Measurements from ENCODE around the gene C1QL2.

C1QL2 gene

GRCh38 chr2:119179202-119179601, 20.7 kb upstream of the C1QL2 start:
- no peak for DNase-seq (ENCODE audit: low read depth)

- no peak for DNase-seq (ENCODE audit: low read depth)
These were observed 20.2 kb upstream of the C1QL2 start for GRCh38 chr2:119178776-119179175.

DNA sequence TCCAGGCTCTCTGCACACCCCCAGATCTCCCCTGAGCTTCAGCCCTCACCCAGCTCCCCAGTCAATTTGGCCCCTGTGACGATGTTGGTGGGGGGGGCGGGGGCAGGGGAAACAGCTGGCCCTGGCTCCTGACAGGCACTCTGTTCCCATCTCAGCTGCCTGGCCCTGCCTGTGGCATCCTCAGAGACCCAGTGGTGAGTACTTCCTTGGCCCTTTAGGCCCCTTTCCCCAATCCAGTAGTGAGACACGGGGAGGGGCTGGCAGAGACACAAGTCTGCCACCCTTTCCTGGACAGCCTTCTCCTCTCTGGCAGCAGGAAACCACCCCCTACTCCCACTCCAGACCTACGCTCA, 19.3 kb upstream of the C1QL2 start:
- DNase-seq (ENCODE audit: low read depth), result no peak

DNA sequence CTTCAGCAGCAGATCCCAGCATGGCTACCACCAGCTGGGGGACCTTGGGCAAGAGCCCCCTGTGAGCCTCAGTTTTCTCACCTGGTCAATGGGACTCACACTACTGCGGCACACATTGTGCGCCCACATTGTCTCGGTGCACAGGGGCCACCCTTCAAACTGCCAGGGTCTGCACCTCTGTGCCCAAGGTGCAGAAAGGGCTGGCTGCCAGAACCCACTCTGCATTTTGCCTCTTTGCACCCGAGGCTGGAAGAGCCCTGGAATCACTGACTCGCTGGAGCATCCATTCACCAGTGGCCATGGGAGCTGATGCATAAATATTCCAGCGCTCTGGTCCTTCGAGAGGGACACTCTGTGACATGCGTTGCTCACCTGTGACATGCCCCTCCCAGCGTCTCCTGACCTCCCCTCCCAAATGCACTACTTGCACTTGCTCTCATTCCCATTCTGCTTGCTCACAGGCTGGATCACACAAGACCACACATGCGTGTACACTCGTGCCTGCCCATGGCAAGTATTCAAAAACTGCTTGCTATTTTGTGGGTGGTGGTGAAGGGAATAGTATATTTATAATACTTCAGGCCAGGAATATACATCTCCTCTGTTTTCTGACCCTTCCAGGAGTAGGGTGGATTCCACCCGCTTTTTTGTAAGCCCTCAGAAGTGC, 18.8 kb upstream of the C1QL2 start:
- DNase-seq (ENCODE audit: low read depth), result no peak

DNA sequence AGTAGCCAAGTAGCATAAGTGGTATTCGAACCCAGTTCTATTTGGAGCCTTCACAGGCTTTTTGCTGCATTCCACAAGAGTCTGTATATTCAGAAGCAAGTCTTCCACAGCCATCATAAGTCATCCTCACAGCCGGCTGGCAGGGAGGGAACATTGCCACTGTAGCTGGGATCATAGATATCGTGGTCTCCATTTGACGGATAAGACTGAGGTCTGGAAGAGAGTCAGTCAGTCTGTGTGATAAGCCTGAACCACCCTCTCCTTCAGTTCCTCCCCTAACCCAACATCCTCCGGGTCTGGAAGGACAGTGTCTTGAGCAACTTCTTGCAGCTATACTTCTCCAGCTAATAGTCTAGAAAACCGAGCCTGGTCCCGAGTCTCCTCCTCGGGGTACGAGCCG, 17.0 kb upstream of the C1QL2 start:
- no peak for DNase-seq (ENCODE audit: low read depth)

DNA sequence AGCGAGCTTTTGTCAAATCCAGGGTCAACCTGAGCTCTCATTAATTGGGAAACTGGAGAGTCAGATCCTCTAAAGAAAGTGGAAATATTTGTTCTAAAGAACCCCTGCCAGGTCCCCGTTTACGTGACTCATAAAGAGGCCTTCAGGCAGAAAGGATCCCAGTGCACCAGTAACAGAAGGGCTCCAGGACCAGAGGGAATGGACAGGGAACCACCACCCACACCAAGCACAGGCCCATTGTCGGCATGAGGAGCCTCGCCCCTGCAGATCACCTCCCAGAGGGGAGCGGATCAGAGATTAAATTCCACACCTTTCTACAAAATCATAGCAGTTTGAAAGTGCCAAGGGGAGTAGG, 16.4 kb upstream of the C1QL2 start:
- DNase-seq (ENCODE audit: low read depth), result no peak

DNA sequence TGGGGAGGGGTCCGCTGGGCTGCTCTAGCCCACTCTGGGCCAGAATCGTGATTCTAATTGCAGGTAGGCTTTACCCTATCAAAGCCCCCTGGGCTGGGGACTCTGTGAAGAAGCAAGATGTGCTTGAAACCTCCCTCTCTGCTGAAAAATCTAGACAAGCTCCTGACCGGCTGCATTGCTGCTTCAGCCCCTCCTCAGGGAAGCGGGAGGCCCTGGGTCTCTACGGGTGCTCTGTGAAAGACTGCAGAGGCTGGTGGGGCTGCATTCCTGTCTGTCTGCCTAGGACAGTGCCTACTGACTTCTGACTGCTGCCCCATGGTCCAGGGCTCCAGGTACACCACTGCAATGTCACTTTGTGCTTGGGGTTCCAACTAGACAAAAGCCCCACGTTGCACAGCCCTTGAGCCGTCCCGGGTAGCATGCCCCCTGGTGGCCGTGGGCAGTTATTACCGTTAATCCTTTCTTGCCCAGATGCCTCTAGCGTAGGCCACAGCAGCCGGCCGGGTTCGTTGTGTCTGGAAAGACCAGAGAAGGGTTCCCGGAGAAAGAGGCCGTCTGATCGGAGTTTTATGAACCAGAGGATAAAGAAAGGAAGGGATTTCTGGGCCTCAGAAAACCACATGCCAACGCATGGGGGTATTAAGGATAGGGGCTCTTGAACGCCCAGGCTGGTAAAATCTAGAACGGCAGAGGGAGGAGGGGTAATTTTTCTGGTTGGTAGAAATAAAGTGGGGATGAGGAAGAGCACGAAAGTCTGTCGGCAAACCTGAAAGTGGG, 15.9 kb upstream of the C1QL2 start:
- DNase-seq (ENCODE audit: low read depth), result peak; percentile 21

DNA sequence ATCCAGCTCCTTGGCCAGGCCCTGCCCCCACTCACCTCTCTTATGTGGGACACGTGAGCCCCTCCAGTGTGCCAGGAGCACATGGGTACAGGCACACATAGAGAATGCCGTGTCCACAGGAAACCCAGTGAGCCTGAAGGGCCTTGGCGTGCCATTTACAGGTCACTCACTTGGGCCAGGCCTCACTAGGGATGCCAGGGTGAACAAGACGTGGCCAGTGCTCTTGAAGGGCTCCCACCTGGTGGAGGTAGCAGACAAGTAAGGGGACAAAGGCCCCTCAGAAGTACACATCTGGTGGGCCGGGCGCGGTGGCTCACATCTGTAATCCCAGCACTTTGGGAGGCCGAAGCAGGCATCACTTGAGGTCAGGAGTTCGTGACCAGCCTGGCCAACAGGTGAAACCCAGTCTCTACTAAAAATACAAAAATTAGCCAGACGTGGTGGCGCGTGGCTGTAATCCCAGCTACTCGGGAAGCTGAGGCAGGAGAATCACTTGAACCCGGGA, 15.1 kb upstream of the C1QL2 start:
- DNase-seq (ENCODE audit: low read depth), result no peak

DNA sequence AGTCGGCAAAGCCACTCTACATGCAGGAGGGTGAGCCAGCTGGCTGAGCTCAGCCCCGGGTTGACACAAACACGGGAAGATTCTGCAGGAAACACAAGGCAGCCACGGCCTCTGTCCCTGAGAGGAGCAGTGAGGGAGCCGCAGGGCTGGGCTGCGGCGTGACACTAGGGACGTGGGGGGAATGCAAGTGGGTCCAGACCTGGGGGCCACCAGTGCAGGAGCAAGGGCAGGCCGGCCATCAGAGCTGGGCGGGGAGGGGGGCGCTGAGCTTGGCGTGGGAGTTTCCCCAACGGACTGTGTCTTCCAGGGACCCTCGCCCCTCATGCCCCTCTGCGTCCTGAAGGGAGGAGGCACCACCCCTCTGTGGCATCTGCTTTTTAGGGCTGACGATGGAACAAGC, 12.0 kb upstream of the C1QL2 start:
- no peak for DNase-seq (ENCODE audit: low read depth)

DNA sequence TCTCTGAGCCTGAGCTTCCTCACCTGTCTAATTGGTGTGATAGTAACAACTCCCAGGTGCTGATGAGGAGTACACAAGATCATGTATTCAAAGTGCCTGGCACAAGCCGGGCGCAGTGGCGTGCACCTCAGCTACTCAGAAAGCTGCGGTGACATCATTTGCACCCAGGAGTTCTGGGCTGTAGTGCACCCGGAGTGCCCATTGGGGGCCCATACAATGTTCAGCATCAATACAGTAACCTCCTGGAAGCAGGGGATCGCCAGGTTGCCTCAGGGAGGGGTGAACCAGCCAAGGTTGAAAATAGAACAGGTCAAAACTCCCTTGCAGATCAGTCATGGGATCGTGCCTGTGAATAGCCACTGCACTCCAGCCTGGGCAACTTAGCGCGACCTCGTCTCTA, 11.2 kb upstream of the C1QL2 start:
- no peak for DNase-seq (ENCODE audit: low read depth)

GRCh38 chr2:119160361-119160990, 1.9 kb upstream of the C1QL2 start:
- no peak for DNase-seq (ENCODE audit: low read depth)

DNA sequence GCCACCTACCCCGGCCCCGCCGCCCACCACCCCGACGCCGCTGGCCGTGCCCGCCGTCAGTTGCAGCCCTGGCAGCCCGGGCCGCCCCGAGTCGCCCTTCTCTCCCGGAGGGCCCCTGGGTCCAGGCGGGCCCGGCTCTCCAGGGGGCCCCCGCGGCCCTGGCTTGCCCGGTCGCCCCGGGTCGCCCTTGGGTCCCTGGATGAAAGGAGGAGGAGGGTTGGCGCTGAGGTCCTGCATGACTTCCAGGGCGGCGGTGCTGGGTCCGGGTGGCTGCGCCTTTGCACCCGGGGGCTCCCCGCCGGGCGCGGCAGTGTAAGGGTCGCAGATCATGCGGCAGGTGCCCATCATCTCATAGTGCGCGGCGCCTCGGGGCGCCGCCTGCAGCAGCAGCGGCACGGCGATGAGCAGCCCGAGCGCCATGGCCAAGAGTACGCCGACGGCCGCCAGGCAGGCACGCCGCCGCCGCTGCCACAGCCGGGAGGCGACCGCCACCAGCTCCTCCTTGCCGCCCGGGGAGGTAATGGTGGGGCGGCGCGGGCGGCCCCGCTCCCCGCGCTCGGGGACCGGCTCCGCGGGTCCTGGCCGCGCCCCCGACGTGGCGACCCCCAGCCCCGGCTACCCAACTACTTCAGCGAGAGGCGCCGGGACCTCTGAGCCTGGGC, 570 bp downstream of the C1QL2 start:
- no peak for DNase-seq (ENCODE audit: low read depth)

DNA sequence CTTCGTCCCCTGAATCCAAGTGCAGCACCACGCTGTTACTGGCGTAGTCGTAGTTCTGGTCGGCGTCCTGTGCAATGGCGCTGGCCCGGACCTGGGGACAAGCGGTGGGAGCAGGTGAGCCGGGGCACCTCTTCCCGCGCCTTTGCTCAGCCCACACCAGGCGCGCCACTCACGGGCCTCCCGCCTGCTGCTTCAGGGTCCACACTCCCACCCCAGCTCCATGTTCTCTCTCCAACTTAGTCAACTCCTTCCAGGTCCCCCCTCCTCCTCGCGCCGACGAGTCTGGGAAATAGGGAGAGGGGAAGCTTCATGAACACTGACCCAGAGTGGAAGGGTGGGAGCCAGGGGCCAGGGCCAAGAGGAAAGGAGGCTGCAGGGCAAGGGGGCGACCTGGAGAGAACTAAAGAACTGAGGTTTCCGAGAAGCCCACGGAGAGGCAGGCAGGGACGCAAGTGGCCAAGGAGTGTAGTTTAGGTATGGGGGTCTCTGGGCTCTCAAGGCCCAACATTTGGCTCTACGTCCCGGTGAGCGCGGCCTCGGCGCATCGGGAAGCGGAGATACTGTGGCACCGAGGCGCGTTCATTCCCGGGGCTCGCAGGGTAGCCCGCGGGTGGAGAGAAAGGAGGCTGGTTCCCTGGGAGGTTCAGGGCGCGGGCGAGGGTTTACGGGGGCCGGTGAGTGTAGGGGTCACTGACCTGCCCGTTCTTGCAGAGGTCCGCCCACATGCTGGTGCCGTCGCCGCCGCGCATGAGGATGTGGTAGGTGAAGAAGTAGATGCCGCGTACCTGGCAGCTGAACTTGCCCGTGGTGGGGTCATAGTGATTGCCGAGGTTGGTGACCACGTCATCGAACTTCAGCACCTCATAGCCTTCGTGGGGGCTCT, 1.4 kb downstream of the C1QL2 start:
- DNase-seq (ENCODE audit: low read depth), result no peak

DNA sequence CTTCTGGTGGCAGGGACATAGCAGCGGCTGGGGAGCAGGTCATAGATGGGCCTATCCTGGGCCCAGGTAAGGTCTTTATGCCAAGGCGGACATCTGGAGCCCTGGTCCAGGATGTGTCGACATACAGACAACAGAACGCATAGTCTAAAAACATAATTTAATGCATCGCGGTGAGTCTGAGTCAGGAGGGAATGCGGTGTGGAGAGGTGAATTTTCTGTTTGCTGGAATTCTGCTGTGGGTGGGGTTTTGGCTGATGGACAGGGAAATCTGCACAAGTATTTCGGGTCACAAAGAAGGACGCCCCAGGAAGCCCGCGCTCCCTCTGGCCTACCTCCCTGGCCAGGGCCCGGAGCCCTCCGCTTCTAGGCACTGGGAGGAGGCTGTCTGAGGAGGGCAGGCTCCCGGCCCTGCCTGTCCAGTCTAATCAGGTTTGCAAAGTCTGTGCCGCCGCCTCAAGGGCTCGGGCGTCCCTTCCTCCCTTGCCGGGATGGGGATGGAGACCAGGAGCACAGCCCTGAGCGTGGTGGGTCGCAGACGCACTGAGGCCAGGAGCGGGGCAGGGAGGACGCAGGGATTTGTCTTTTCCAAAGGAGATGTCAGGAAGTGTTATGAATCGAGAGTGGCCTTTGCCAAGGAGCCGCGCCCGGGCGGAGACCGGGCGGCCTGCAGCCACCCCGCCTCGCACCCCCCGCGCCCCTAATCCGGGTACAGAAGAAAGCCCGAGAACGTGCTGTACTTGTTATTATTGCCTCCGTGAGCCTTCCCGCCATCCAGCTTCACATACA, 2.3 kb downstream of the C1QL2 start:
- DNase-seq (ENCODE audit: low read depth), result no peak

- no peak for DNase-seq (ENCODE audit: low read depth)
These were observed 2.9 kb downstream of the C1QL2 start for GRCh38 chr2:119155633-119156032.

DNA sequence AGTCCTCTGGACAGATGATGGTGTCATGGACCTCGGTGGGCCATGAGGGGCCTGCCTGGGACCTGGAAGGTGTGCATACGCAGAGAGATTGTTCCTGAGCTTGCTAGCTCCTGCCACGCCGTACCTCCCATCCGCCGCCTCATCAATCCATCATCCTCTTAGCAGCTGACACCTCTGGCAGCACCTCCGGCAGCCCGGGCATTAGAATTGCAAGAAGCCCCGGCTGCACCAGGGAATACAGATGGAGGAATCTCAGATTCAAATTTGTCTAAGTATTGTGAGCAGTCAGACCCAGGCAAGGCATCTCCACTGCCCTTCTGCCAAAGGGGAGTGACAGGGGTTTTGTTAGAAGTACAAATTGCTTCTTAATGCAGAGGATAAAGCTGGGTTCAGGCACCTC, 4.5 kb downstream of the C1QL2 start:
- DNase-seq (ENCODE audit: low read depth), result no peak

DNA sequence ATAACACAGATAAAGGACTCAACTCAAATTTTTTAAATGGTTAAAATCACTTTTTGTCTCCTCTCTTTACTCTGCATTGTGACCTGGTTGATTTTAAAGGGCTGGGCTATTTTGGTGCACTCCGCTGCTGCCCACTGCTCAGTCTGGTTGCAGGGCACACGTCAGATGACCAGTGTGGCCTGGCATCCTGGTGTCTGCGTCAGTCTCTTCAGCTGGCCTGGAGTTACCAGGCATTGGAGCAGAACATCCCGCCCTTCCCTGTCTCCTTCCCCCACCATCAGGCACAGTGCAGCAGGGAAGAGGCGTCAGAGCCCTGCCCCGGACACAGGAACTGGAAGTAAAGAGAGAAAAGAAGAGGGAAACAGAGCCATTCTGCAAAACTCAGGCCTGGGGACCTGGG, 8.9 kb downstream of the C1QL2 start:
- DNase-seq (ENCODE audit: low read depth), result no peak

- DNase-seq (ENCODE audit: low read depth), result no peak
These were observed 10.5 kb downstream of the C1QL2 start for GRCh38 chr2:119147776-119148715.

DNA sequence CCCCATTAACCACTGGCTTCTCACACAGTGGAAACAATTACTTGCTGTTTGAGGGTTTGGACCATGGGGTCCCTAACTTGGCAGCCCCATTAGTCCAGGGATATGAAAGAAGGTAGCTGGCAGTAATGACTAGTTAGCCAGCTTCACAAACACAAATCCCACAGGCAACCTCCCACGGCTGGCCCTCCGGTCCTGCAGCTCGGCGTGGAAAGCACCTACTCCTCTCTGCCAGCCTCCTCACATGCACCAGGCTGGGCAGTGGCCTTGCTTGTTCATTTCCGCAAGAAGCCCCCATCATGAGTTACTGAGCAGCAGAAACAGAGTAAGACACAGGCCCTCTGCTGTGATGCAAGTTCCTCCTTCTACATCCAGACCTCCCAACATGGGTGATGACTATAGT, 13.7 kb downstream of the C1QL2 start:
- no peak for DNase-seq (ENCODE audit: low read depth)

DNA sequence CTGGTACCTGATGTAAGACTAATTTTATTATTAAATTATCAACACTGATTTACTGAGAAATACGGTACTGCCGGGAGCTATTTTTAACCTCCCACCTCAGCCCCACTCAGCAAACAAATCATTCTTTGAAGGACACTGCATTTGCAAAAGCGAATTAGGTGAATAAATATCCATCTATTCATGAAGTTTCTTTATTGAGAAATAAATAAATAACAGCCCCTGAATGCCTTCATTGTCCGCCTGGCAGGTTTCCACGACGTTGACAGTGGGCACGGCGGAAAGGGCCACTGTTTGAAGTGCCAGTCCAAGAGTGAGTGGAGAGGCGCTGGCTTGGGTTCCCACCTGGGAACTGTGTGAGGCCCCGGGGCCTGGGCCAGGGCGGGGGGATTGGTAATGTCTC, 15.7 kb downstream of the C1QL2 start:
- no peak for DNase-seq (ENCODE audit: low read depth)
